Choroid plexus epithelial cell (primary cell): ENCODE measurements around the gene NKX1-1.

Experiments used
- DNase-seq: peaks from one replicate; pipeline ENCODE4 v3.0.0-alpha.2; 2010; ENCODE audit warnings: low read depth
- H3K4me3 ChIP-seq: 2 replicates; pipeline ENCODE4 v1.5.1; 2011; ENCODE audit warnings: low read depth, mild to moderate bottlenecking, control low read depth, low read length, moderate library complexity
- TF ChIP-seq, protein P1 (sequence below): conservative IDR thresholded peaks from 2 replicates; pipeline ENCODE4 v1.5.1; 2011; ENCODE audit warnings: low read depth, mild to moderate bottlenecking, control low read depth, inconsistent platforms, low read length, moderate library complexity

NKX1-1 gene

DNA sequence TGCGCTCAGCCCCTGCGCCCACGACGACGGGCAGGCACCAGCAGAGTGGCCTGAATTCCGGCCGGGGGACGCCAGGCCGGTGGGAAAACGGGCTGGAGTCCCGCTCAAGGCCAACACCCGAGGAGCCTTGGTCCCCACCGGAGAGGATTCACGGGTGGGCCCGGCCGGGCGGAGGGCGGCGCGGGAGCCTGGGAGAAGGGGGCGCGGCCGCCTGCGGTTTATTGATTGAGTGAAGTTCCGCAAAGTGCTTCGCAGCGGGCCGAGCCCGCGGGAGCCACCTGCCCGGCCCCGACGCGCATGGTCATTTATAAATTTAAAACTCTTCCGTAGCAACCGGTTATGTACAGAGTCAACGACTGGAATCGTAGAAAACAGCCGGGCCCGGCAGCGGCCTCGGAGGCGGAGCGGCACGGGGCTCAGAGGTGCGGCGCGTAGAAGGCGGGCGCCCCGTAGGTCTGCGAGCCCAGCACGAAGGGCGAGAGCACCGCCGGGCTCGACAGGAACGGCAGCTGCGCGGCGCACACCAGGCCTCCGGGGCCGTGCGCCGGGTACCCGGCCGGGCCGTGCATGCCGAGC is 3.6 kb downstream of the NKX1-1 start:
- TF ChIP-seq, protein P1, sequence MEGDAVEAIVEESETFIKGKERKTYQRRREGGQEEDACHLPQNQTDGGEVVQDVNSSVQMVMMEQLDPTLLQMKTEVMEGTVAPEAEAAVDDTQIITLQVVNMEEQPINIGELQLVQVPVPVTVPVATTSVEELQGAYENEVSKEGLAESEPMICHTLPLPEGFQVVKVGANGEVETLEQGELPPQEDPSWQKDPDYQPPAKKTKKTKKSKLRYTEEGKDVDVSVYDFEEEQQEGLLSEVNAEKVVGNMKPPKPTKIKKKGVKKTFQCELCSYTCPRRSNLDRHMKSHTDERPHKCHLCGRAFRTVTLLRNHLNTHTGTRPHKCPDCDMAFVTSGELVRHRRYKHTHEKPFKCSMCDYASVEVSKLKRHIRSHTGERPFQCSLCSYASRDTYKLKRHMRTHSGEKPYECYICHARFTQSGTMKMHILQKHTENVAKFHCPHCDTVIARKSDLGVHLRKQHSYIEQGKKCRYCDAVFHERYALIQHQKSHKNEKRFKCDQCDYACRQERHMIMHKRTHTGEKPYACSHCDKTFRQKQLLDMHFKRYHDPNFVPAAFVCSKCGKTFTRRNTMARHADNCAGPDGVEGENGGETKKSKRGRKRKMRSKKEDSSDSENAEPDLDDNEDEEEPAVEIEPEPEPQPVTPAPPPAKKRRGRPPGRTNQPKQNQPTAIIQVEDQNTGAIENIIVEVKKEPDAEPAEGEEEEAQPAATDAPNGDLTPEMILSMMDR: no peak
- no peak overlapping the region for H3K4me3 ChIP-seq
- DNase-seq: no peak

- TF ChIP-seq, protein P1: no peak
- no peak overlapping the region for H3K4me3 ChIP-seq
- no peak for DNase-seq
These were observed 4.2 kb downstream of the NKX1-1 start for GRCh38 chr4:1402021-1402515.

- no peak overlapping the region for H3K4me3 ChIP-seq
- TF ChIP-seq, protein P1: no peak
- DNase-seq: no peak
These were observed 4.7 kb downstream of the NKX1-1 start for GRCh38 chr4:1401409-1402020.

DNA sequence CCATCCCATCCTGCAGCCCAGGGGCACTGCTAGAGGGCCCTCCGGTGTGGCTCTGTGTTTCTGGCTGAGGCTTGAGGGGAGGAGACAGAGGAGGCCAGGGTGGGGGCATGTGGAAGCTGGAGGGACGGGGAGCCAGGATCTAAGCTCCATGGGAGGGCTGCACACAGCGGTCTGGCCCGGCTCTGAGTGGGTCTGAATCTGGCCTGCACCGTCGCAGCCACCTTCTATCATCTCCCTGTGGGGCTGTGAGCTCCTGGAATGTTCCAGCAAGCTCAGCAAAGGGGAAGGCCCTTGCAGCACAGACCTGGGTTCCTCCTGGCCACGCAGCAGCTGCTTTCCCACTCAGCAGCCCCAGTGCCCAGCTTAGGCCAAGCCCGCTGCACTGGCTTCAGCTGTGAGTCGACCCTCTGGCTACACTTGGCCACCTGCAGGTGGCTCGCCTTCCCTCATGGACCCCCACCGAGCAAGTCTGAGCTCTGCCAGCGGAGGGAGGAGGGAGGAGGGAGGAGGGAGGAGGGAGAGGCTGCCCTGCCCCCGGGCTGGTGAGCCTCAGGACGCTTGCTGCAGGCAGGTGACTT is 5.3 kb downstream of the NKX1-1 start:
- TF ChIP-seq, protein P1: no peak
- no peak for DNase-seq
- no peak overlapping the region for H3K4me3 ChIP-seq

- no peak for DNase-seq
- TF ChIP-seq, protein P1: no peak
- H3K4me3 ChIP-seq: no peak overlapping the region
These were observed 5.9 kb downstream of the NKX1-1 start for GRCh38 chr4:1400191-1400805.

DNA sequence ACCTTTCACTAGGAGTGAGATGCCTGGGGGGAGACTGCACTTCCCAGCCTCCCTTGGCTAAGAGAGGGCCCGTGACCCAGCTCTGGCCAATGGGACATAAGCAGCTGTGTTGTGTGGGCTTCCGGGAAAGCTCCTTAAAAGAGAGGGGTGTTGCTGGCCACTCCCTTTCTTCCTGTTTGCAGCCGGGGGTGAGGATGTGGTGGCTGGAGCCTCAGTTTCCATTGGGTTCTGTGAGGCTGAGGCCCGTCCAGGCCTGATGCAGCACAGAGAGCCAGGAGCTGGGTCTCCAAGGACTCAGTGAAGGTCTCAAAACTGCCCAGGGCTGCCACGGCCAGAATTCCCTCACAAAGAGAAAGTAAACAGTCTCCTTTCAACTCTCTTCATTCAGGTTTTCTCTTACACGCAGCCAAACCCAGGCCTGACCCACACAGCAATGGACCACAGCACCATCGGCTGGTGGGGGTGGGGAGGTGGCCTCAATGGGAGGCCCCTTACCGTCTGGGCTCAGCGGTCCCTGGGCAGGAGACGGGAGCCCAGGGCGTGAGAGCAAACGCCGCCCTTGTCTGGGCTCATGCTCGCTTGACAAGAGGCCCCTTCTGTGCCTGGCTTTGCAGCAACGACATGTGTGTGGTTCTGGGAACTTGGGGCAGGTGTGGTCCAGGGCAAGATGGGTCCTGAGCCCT is 6.6 kb downstream of the NKX1-1 start:
- no peak overlapping the region for H3K4me3 ChIP-seq
- DNase-seq: no peak
- TF ChIP-seq, protein P1: no peak
